Sigmoid colon (tissue), 4 donors: ENCODE measurements around the gene PLEKHA6.

Source experiments
- POLR2A ChIP-seq, 2 donors: fragments of 450-650 bp; IDR thresholded peaks; one replicate each; pipeline ENCODE4 v1.6.1; 2016; ENCODE audit warnings: antibody characterized with exemption in 2 of 2, mild to moderate bottlenecking in 2 of 2, moderate library complexity in 2 of 2
- POLR2AphosphoS5 ChIP-seq, 4 donors: sonication (generic); formaldehyde crosslinking; IDR thresholded peaks; one replicate each; pipeline ENCODE4 v1.6.1; 2017; ENCODE audit warnings: antibody characterized with exemption in 4 of 4
- TF ChIP-seq, protein P1 (sequence below), 4 experiments: fragments of 450-650 bp in 3 of 4; fragments of 200-600 bp in 1 of 4; IDR thresholded peaks; one replicate each; pipeline ENCODE4 v1.5.1; 2016 to 2019; ENCODE audit warnings: antibody characterized with exemption in 4 of 4, mild to moderate bottlenecking in 3 of 4, moderate library complexity in 2 of 4

DNA sequence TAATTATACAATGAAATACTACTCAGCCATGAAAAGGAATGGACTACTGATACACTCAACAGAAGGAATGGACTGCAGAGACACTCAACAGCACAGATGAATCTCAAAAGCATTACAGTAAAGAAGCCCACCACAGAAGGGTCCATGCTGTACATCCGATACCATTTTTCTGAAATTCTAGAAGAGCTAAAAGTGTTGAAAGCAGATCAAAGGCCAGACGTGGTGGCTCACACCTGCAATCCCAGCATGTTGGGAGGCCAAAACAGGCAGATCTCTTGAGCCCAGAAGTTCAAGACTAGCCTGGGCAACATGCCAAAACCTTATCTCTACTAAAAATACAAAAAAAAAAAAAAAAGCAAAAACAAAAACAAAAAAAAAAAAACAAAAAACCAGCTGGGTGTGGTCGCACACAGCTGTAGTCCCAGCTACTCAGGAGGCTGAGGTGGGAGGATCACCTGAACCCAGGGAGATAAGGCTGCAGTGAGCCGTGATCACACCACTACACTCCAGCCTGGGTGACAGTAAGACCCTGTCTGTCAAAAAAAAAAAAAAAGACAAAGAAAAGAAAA lies 36.4 kb upstream of the PLEKHA6 start:
- no peak for TF ChIP-seq POLR2AphosphoS5 (IDR thresholded peaks at IDR 0.05)
- TF ChIP-seq, protein P1, sequence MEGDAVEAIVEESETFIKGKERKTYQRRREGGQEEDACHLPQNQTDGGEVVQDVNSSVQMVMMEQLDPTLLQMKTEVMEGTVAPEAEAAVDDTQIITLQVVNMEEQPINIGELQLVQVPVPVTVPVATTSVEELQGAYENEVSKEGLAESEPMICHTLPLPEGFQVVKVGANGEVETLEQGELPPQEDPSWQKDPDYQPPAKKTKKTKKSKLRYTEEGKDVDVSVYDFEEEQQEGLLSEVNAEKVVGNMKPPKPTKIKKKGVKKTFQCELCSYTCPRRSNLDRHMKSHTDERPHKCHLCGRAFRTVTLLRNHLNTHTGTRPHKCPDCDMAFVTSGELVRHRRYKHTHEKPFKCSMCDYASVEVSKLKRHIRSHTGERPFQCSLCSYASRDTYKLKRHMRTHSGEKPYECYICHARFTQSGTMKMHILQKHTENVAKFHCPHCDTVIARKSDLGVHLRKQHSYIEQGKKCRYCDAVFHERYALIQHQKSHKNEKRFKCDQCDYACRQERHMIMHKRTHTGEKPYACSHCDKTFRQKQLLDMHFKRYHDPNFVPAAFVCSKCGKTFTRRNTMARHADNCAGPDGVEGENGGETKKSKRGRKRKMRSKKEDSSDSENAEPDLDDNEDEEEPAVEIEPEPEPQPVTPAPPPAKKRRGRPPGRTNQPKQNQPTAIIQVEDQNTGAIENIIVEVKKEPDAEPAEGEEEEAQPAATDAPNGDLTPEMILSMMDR (IDR thresholded peaks at IDR 0.05) = no peak
- no peak for TF ChIP-seq POLR2A (IDR thresholded peaks at IDR 0.05)
